Pancreas (tissue), 10 donors: ENCODE data around the gene DDAH1. TPM values are rescaled to one million over a fixed set of nuclear protein-coding genes. Genes with fewer than 3 reads are reported as not detected.

ENCODE experiments used
- ATAC-seq, 4 donors: fragments of 200-7000 bp; cut with Tn5 transposase; one replicate each; pipeline versions ENCODE4 v1.8.0 to v1.9.1; 2020; ENCODE audit warnings: mild to moderate bottlenecking in 4 of 4, moderate library complexity in 4 of 4
- DNase-seq, 6 donors: peaks; one replicate each; pipeline ENCODE4 v3.0.0-alpha.2; 2020
- FAIRE-seq: peaks from 2 replicates; lab custom pipeline; 2012; peaks lifted over from hg19 to GRCh38; lab: Jason Lieb, UNC
- H3K27ac ChIP-seq, 4 donors: fragments of 200-600 bp; sonication (generic); 1 replicate in 3 of 4; 2 replicates in 1 of 4; pipeline versions ENCODE4 v1.5.0 to v1.8.0; 2020
- H3K27me3 ChIP-seq, 4 donors: fragments of 200-600 bp; one replicate each; pipeline ENCODE4 v1.8.0; 2021
- H3K36me3 ChIP-seq, 3 donors: fragments of 200-600 bp; sonication (generic) in 1 of 3; one replicate each; pipeline versions ENCODE4 v1.5.0 to v1.8.0; 2020 to 2021
- H3K4me1 ChIP-seq, 3 donors: fragments of 200-600 bp; one replicate each; pipeline ENCODE4 v1.8.0; 2021
- H3K4me3 ChIP-seq, 4 donors: fragments of 200-600 bp; sonication (generic) in 2 of 4; one replicate each; pipeline versions ENCODE4 v1.5.0 to v1.8.0; 2020 to 2021
- H3K9me3 ChIP-seq, 4 donors: fragments of 200-600 bp; one replicate each; pipeline ENCODE4 v1.8.0; 2021
- WGBS, 2 donors: extraction: QIAGEN DNeasy Blood & Tissue Kit; methylation state at CpG; one replicate each; pipeline ENCODE4 v1.1.7; 2013; 5-methylcytosine and 5-hydroxymethylcytosine counted together
- intact Hi-C, 3 donors: fragments of 100-400 bp; cut with DNase I; formaldehyde crosslinking; loops; one replicate each; pipeline versions ENCODE4 v1.11.1 to v1.14.2; 2022
- polyA plus RNA-seq, 2 donors: library from polyadenylated mRNA; stranded (reverse); fragments of 200-250 nt; gene quantifications; one replicate each; pipeline ENCODE4 v1.2.3, GENCODE V29; 2013
- total RNA-seq, 6 donors: library from RNA; stranded (reverse); fragmentation: NEBNext Ultra II Directional in 4 of 6; extraction: Animal tissue kit (Norgen Biotek cat#: 25700) in 4 of 6; gene quantifications; one replicate each; pipeline versions ENCODE4 v1.2.1 to v1.2.4, GENCODE V29; 2021 to 2023
- TF ChIP-seq, protein P1 (sequence below), 4 donors: fragments of 200-600 bp; sonication (generic) in 3 of 4; IDR thresholded peaks; one replicate each; pipeline versions ENCODE4 v1.5.0 to v1.8.0; 2021; ENCODE audit warnings: antibody characterized with exemption in 4 of 4
- donor health status: healthy with polysubstance abuse.
- donor health status: DM: no; HTN: no; CAD: no; lungs with moderate emphysema.
- donor health status: DM: no; HTN: no; CAD: no.
- donor health status: control.
- donor health status: control.
- donor health status: Bipolar disorder and iron deficiency.
- donor health status: DM: yes; HTN: yes; CAD: no.
- donor health status: DM: no; HTN: no; CAD: no.
- donor health status: DM: no; HTN: no; CAD: no.
- donor health status: DM: yes; HTN: yes; CAD: no.

Gene DDAH1
- total and polyA plus RNA-seq, 8 donors = 8.1 to 34.2 (median 22.2) TPM

DNA sequence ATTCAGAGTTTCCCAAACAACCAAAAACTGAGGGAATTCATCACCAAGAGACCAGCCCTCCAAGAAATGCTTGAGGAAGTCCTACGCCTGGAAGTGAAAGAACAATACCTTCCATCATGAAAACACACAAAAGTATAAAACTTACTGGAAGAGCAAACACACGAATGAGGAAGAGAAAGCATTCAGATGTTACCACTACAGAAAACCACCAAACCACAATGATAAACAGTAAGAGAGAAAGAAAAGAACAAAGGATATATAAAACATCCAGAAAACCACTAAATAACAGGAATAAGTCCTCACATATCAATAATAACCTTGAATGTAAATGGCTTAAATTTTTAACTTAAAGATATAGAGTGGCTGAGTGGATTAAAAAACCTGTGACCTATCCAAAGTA, 130.0 kb downstream of the DDAH1 start:
- TF ChIP-seq, protein P1, sequence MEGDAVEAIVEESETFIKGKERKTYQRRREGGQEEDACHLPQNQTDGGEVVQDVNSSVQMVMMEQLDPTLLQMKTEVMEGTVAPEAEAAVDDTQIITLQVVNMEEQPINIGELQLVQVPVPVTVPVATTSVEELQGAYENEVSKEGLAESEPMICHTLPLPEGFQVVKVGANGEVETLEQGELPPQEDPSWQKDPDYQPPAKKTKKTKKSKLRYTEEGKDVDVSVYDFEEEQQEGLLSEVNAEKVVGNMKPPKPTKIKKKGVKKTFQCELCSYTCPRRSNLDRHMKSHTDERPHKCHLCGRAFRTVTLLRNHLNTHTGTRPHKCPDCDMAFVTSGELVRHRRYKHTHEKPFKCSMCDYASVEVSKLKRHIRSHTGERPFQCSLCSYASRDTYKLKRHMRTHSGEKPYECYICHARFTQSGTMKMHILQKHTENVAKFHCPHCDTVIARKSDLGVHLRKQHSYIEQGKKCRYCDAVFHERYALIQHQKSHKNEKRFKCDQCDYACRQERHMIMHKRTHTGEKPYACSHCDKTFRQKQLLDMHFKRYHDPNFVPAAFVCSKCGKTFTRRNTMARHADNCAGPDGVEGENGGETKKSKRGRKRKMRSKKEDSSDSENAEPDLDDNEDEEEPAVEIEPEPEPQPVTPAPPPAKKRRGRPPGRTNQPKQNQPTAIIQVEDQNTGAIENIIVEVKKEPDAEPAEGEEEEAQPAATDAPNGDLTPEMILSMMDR (IDR thresholded peaks at IDR 0.05) = no peak
- Histone ChIP-seq H3K27me3 (no peaks in the 10 kb centered on the region), H3K27ac (no peak overlapping the region), H3K4me3 (no peak overlapping the region), H3K36me3 (no peaks in the 10 kb centered on the region), H3K9me3 (no peaks in the 10 kb centered on the region), H3K4me1 (peaks cover 0 to 3% (median 0%) of the 10 kb centered on the region in 3 donors)
- ATAC-seq = no peak
- WGBS, 2 donors = 87 to 95% methylated on average over 2 of the region's 2 CpGs
- intact Hi-C loops = no loop called here
- FAIRE-seq = no peak
- no peak for DNase-seq

DNA sequence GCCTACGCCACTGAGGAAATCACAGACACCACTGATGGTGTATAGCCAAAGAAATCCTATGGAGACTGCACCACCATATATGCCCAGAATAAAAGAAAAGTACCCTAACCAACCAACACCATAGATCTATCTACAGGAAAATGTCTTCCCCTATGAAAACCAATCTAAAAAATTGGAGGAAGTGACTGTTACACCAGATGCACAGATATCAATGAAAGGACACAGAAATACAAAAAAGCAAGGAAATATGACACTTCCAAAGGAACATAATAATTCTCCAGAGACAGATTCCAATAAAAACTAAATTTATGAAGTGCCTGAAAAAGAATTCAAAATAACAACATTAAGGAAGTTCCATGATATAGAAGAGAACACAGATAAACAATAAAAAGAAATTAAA, 131.8 kb downstream of the DDAH1 start:
- Histone ChIP-seq H3K9me3 (no peaks in the 10 kb centered on the region), H3K36me3 (no peaks in the 10 kb centered on the region), H3K27ac (no peak overlapping the region), H3K4me1 (peaks cover 0 to 8% (median 0%) of the 10 kb centered on the region in 3 donors), H3K4me3 (no peak overlapping the region), H3K27me3 (no peaks in the 10 kb centered on the region)
- WGBS, 2 donors = 100% methylated on average over 1 of the region's 1 CpG
- no peak for FAIRE-seq
- no peak for DNase-seq
- ATAC-seq = no peak
- intact Hi-C loops = no loop called here
- TF ChIP-seq, protein P1 (IDR thresholded peaks at IDR 0.05) = no peak

DNA sequence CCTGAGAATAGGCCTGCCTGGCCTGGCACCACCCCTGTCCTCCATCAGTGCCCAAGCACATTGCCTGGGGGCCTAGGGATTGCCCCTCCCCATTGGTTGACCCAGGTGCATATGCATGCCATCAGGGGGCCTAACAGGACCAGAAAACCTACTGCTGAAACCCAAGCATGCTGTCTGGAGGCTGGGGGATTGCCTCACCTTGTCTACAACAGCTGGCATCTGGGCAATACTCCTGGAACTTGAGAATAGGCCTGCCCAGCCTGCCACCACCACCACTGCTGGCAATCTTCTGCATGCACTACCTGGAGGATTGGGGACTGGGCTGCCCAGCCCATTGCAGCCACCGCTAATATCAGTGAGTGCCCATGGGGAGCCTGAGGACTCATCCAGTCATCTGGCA, 132.4 kb downstream of the DDAH1 start:
- WGBS, 2 donors = 89 to 94% methylated on average over 1 of the region's 1 CpG
- Histone ChIP-seq H3K27ac (no peak overlapping the region), H3K4me1 (peaks cover 0 to 6% (median 0%) of the 10 kb centered on the region in 3 donors), H3K36me3 (no peaks in the 10 kb centered on the region), H3K4me3 (no peak overlapping the region), H3K27me3 (no peaks in the 10 kb centered on the region), H3K9me3 (no peaks in the 10 kb centered on the region)
- ATAC-seq (no peak), FAIRE-seq (no peak), DNase-seq (peak in 1 of 6 donors; percentile 42)
- TF ChIP-seq, protein P1 (IDR thresholded peaks at IDR 0.05) = no peak
- intact Hi-C loops = no loop called here

DNA sequence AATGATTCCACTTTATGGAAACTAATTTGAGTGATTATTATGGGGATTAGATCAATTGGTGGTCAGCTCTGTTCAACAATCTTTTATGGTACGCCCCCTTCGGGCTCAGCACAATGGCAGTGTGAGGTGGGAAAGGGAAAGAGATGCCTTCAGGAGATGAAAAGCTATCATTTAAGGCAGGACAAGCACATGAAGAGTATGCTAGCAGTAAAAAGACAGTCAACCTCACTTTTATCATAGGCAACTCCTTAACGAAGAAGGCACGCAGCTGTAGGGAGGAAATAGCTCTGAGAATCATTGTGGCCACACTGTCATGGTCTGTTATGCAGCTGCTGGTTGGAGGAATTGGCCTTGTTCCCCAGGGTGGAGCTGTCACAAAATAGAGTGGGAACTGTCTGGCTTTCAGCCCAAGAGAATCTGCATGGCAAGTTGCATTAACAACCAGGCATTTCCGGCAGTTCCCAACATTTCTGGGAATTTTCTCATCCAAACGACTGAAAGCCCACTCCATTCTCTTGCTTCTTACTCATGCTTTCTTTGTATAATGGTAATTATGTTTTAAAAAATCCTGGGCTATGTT, 134.2 kb downstream of the DDAH1 start:
- WGBS, 2 donors = 83 to 84% methylated on average over 6 of the region's 6 CpGs
- Histone ChIP-seq H3K36me3 (no peaks in the 10 kb centered on the region), H3K27me3 (no peaks in the 10 kb centered on the region), H3K4me1 (peaks cover 0 to 8% (median 6%) of the 10 kb centered on the region in 3 donors), H3K4me3 (no peak overlapping the region), H3K27ac (peak overlapping the region in 2 of 4 donors; percentile 29 to 34), H3K9me3 (no peaks in the 10 kb centered on the region)
- intact Hi-C loops = no loop called here
- TF ChIP-seq, protein P1 (IDR thresholded peaks at IDR 0.05) = no peak
- ATAC-seq (peak in 2 of 4 donors; percentile 21 to 29), FAIRE-seq (no peak), DNase-seq (peak in 2 of 6 donors; percentile 18 to 27)

DNA sequence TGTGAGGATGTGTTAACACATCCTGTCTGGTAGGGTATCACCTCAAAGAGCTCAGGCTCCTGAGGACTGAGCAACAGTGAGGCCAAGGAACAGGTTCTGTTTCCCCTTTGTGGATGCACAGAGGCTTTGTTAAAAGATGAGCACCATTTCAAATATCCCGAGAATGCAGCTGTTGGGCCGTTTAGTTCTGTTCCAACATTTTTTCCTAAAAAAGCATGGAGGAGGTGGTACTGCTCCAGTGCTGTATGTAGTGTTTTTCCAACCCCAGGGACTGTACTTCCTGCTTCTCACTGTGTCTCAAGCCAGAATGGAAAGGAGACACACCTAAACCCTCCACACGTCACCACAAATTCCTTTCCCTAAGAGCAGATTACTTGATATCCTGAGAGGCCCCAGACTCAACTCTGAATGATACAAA, 134.7 kb downstream of the DDAH1 start:
- H3K36me3 ChIP-seq = no peaks in the 10 kb centered on the region
- H3K9me3 ChIP-seq = no peaks in the 10 kb centered on the region
- H3K27me3 ChIP-seq = no peaks in the 10 kb centered on the region
- TF ChIP-seq, protein P1 (IDR thresholded peaks at IDR 0.05) = no peak
- intact Hi-C loops = no loop called here
- DNase-seq = no peak
- H3K4me1 ChIP-seq = peaks cover 0 to 11% (median 6%) of the 10 kb centered on the region in 3 donors
- peak in 3 of 4 donors; percentile 32 to 41 (median 33) for ATAC-seq
- WGBS, 2 donors = 67 to 77% methylated on average over 3 of the region's 3 CpGs
- no peak for FAIRE-seq
- H3K27ac ChIP-seq = peak overlapping the region in 2 of 4 donors; percentile 29 to 34
- no peak overlapping the region for H3K4me3 ChIP-seq
